ENCODE results near the gene DNAI4. TPM values are rescaled to one million over a fixed set of nuclear protein-coding genes. Genes with fewer than 3 reads are reported as not detected.

Gene DNAI4
- total and polyA plus RNA-seq, 9 of the 15 experiments (the other 6 are each of a cell fraction or from before 2014, with no cell fraction given), result 0.57 to 4.8 (median 2.6) TPM; not detected in 1

DNA sequence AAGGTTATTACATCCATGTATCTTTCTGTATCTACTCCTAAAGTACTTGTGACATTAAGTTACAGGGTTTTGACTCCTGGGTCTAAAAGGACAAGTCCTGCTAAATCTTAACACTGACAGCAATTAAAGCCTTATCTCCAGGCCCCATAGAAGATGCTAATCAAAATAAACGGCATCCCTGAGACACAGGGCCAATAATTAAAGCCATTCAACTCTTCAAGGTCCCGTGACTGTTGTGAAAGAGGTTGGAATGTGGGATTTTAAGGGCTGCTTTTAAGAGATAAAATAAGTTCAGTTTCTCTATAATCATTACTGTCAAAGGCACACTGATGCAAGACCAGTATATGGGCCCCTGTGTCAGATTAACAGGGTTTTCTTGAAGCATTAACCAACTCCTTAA lies 8.3 kb downstream of the DNAI4 start (continued):
- TF ChIP-seq, protein P1, sequence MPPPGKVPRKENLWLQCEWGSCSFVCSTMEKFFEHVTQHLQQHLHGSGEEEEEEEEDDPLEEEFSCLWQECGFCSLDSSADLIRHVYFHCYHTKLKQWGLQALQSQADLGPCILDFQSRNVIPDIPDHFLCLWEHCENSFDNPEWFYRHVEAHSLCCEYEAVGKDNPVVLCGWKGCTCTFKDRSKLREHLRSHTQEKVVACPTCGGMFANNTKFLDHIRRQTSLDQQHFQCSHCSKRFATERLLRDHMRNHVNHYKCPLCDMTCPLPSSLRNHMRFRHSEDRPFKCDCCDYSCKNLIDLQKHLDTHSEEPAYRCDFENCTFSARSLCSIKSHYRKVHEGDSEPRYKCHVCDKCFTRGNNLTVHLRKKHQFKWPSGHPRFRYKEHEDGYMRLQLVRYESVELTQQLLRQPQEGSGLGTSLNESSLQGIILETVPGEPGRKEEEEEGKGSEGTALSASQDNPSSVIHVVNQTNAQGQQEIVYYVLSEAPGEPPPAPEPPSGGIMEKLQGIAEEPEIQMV (tag; conservative IDR thresholded peaks at IDR 0.05; ENCODE audit: low read depth), result no peak
- no peak for TF ChIP-seq ZNF561 (CRISPR knock-in tag; conservative IDR thresholded peaks at IDR 0.05)
- no peak for TF ChIP-seq TGIF2 (CRISPR knock-in tag; IDR thresholded peaks at IDR 0.05)
- TF ChIP-seq PCBP1 (IDR thresholded peaks at IDR 0.05; ENCODE audit: low read depth, low read length, poor library complexity, severe bottlenecking), result no peak
- no peak for TF ChIP-seq RBM22 (IDR thresholded peaks at IDR 0.05; ENCODE audit: low read depth, low read length, poor library complexity, severe bottlenecking)
- TF ChIP-seq RBM25 (IDR thresholded peaks at IDR 0.05; ENCODE audit: low read depth, low read length, severe bottlenecking), result no peak
- peak; percentile 38; the same call in 1 of the 2 replicates for TF ChIP-seq MTA3 (IDR thresholded peaks at IDR 0.05; ENCODE audit: borderline replicate concordance)
- TF ChIP-seq HIVEP1 (CRISPR knock-in tag; IDR thresholded peaks at IDR 0.05), result 0 out of 2 replicates have a peak, but pooled peaks have one; percentile 71
- TF ChIP-seq, protein P2, sequence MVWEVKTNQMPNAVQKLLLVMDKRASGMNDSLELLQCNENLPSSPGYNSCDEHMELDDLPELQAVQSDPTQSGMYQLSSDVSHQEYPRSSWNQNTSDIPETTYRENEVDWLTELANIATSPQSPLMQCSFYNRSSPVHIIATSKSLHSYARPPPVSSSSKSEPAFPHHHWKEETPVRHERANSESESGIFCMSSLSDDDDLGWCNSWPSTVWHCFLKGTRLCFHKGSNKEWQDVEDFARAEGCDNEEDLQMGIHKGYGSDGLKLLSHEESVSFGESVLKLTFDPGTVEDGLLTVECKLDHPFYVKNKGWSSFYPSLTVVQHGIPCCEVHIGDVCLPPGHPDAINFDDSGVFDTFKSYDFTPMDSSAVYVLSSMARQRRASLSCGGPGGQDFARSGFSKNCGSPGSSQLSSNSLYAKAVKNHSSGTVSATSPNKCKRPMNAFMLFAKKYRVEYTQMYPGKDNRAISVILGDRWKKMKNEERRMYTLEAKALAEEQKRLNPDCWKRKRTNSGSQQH (CRISPR knock-in tag; IDR thresholded peaks at IDR 0.05), result no peak
- no peak for TF ChIP-seq ZNF75A (CRISPR knock-in tag; IDR thresholded peaks at IDR 0.05)
- TF ChIP-seq, protein P3, sequence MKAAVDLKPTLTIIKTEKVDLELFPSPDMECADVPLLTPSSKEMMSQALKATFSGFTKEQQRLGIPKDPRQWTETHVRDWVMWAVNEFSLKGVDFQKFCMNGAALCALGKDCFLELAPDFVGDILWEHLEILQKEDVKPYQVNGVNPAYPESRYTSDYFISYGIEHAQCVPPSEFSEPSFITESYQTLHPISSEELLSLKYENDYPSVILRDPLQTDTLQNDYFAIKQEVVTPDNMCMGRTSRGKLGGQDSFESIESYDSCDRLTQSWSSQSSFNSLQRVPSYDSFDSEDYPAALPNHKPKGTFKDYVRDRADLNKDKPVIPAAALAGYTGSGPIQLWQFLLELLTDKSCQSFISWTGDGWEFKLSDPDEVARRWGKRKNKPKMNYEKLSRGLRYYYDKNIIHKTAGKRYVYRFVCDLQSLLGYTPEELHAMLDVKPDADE (conservative IDR thresholded peaks at IDR 0.05; ENCODE audit: control insufficient read depth, low read depth, low read length), result no peak
- TF ChIP-seq, protein P4, sequence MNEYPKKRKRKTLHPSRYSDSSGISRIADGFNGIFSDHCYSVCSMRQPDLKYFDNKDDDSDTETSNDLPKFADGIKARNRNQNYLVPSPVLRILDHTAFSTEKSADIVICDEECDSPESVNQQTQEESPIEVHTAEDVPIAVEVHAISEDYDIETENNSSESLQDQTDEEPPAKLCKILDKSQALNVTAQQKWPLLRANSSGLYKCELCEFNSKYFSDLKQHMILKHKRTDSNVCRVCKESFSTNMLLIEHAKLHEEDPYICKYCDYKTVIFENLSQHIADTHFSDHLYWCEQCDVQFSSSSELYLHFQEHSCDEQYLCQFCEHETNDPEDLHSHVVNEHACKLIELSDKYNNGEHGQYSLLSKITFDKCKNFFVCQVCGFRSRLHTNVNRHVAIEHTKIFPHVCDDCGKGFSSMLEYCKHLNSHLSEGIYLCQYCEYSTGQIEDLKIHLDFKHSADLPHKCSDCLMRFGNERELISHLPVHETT (CRISPR knock-in tag; conservative IDR thresholded peaks at IDR 0.05 in 1 of 2, IDR thresholded peaks at IDR 0.05 in 1 of 2), result peak in 1 of 2 experiments; percentile 71; a peak in 2 of 4 replicates
- TF ChIP-seq SIN3B (IDR thresholded peaks at IDR 0.05; ENCODE audit: low read depth), result no peak
- TF ChIP-seq JUN (IDR thresholded peaks at IDR 0.05; ENCODE audit: borderline replicate concordance, low read depth, low read length), result no peak
- no peak for TF ChIP-seq JUN (CRISPR knock-in tag; IDR thresholded peaks at IDR 0.05; ENCODE audit: borderline replicate concordance)
- no peak for TF ChIP-seq TCF7 (IDR thresholded peaks at IDR 0.05; ENCODE audit: borderline replicate concordance)
- TF ChIP-seq, protein P5, sequence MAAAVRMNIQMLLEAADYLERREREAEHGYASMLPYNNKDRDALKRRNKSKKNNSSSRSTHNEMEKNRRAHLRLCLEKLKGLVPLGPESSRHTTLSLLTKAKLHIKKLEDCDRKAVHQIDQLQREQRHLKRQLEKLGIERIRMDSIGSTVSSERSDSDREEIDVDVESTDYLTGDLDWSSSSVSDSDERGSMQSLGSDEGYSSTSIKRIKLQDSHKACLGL (CRISPR knock-in tag; IDR thresholded peaks at IDR 0.05; ENCODE audit: borderline replicate concordance, poor library complexity, severe bottlenecking), result no peak
- TF ChIP-seq RUNX1 (IDR thresholded peaks at IDR 0.05; ENCODE audit: low read depth), result no peak
- 0 out of 2 replicates have a peak, but pooled peaks have one; percentile 16 for TF ChIP-seq MEF2A (IDR thresholded peaks at IDR 0.05; ENCODE audit: control insufficient read depth, low read depth, low read length)
- peak; percentile 95 for TF ChIP-seq ZNF766 (CRISPR knock-in tag; conservative IDR thresholded peaks at IDR 0.05)
- peak; percentile 86 for TF ChIP-seq NCOA1 (IDR thresholded peaks at IDR 0.05; ENCODE audit: low read depth)
- TF ChIP-seq DIDO1 (tag; IDR thresholded peaks at IDR 0.05; ENCODE audit: low read depth), result 0 out of 2 replicates have a peak, but pooled peaks have one; percentile 19
- TF ChIP-seq TSC22D4 (tag; IDR thresholded peaks at IDR 0.05), result no peak
